ENCODE data around the gene EFCAB14.
"Not testable (repeated sequence)": the region's sequence is repeated elsewhere in the genome, so short reads cannot be mapped to it uniquely, and the experiment has no call there.

Gene EFCAB14

DNA sequence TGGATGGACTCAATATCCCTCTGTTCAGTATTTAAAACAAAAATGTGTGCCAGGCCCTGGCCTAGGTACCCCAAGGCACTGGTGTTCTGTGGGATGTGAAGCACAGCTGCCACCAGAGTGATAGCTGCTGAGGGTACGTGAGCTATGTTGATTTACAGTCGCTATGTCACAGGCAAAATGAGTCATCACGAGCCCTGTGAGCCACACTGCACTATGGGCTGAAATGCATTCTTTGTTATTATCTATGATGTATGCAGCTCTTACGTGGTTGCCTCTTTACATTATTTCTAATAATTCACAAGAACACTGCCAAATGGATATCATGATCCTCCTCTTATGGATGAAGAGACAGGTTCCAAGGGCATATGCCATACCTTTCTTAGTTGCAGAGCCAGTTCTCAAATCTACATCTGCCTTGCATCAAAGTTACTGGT is 45.1 kb downstream of the EFCAB14 start:
- Histone ChIP-seq H3K9ac (ENCODE audit: low read length) (no peak overlapping the region), H3K27ac (ENCODE audit: low read depth, low read length) (no peak overlapping the region), H3K4me1 (ENCODE audit: control insufficient read depth, insufficient read depth, low read length) (no peaks in the 10 kb centered on the region), H3K4me3 (ENCODE audit: low read length) (no peak overlapping the region), H3K27me3 (ENCODE audit: control insufficient read depth, insufficient read depth, low read length) (no peaks in the 10 kb centered on the region), H3K36me3 (ENCODE audit: control insufficient read depth, insufficient read depth, low read length) (peaks cover 2% of the 10 kb centered on the region)

DNA sequence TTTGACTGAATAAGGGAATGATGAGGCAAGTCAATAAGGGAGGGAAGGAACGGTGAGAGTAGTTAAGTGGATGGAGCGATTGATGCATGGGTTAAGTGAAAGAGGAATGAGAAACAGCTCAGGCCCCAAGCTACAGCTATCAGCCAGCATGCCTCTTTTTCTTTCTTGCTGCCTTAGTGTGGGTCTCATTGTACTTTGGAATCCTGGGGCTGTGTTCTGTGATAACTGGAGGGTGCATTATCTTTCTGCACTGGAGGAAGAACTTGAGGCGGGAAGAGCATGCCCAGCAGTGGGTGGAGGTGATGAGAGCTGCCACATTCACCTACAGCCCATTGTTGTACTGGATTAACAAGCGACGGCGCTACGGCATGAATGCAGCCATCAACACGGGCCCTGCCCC is 46.2 kb downstream of the EFCAB14 start:
- Histone ChIP-seq H3K27me3 (ENCODE audit: control insufficient read depth, insufficient read depth, low read length) (no peaks in the 10 kb centered on the region), H3K4me1 (ENCODE audit: control insufficient read depth, insufficient read depth, low read length) (no peaks in the 10 kb centered on the region), H3K9ac (ENCODE audit: low read length) (no peak overlapping the region), H3K36me3 (ENCODE audit: control insufficient read depth, insufficient read depth, low read length) (peaks cover 2% of the 10 kb centered on the region), H3K4me3 (ENCODE audit: low read length) (no peak overlapping the region), H3K27ac (ENCODE audit: low read depth, low read length) (no peak overlapping the region)

DNA sequence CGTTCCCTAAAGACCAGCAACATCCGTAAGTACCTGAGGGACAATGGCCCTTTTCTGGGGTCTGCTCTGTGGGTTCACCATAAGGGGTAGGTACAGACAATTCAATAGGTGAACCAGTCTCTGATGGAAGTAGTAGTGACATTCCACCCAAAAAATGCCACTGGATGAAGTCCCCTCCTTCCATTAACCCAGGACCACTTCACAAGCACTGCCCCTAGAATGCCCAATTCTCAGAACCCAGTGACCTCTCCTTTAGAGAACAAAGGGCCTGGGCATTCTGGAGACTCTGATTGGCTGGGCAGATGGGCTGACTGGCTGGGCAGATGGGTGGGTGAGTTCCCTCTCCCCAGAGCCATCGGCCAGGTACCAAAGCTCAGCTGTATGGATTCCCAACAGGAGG is 47.4 kb downstream of the EFCAB14 start, which contains the start of gene TEX38:
TSS of gene TEX38 (plus strand) at position 301 of the 400 bp plus-strand sequence. CDS start at position 382, 81 bp downstream.
- no peaks in the 10 kb centered on the region for H3K36me3 ChIP-seq (ENCODE audit: control insufficient read depth, insufficient read depth, low read length)
- no peak within 1 kb of the TSS for H3K9ac ChIP-seq (ENCODE audit: low read length)
- no peak within 1 kb of the TSS for H3K4me3 ChIP-seq (ENCODE audit: low read length)
- H3K27me3 ChIP-seq (ENCODE audit: control insufficient read depth, insufficient read depth, low read length): no peaks in the 10 kb centered on the region
- H3K4me1 ChIP-seq (ENCODE audit: control insufficient read depth, insufficient read depth, low read length): peaks cover 9% of the 10 kb centered on the region
- H3K27ac ChIP-seq (ENCODE audit: low read depth, low read length): no peak within 1 kb of the TSS

DNA sequence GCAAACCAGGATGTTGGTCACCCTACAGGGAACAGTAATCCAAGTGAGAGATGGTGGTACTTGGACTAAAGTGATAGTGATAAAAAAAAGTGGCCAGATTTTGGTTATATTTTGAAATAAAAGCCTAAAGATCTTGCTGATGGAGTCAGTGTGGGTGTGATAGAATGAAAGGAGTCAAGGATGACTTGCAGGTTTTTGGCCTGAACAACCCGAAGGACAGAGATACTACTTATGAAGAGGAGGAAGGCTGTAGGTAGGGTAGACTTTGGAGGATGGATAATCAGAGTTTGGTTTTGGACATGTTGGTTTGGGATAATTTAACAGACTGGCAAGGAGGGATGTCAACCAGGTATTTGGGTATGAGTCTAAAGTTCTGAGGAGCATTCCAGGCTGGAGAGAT is 48.8 kb downstream of the EFCAB14 start:
- Histone ChIP-seq H3K4me3 (ENCODE audit: low read length) (no peak overlapping the region), H3K27me3 (ENCODE audit: control insufficient read depth, insufficient read depth, low read length) (no peaks in the 10 kb centered on the region), H3K9ac (ENCODE audit: low read length) (no peak overlapping the region), H3K36me3 (ENCODE audit: control insufficient read depth, insufficient read depth, low read length) (peaks cover 1% of the 10 kb centered on the region), H3K4me1 (ENCODE audit: control insufficient read depth, insufficient read depth, low read length) (peaks cover 15% of the 10 kb centered on the region), H3K27ac (ENCODE audit: low read depth, low read length) (no peak overlapping the region)

DNA sequence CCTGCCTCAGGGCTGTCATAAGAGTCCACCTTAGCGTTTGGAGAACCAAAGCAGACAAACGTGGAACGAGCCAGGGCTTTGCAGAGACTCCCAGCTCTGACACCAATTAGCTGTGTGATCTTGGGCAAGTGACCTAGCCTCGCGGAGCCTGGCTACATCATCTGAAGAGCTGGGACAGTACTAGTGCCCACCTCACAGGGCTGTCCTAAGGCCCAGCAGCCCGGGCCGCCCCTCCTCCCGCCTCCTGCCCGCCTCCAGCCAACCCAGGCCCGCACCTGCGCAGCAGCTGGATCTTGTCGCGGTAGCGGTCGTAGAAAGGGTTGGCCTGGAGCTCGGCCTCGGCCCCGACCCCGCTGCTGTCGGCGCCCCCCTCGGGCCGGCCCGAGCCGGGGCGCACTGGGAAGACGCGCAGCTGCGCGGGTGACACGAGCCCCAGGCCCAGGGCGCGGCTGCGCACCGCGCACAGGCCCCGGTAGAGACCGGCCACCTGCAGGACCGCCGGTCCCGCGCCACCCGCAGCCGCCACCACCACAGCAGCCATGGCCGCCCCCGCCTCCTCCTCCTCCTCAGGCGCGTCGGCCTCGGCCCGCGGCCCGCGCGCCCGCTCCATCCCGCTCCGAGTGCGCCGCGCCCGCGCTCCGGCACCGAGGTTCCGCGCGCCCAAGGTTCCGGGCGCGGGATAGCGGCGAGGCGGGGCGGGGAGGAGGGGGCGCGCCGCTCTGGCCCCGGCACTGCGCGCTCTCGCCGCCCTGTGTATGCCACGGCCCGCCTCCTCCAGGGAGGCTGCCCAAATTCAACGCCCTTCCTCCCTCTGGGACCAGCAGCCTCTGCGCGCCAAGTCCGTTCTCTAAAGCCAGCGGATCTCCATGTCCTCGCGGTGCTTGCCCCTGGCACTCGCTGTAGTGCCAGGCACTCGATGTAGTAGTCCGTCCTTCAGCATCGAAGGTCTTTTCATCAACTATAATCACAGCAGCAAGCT is 50.8 kb downstream of the EFCAB14 start, which contains the start of gene ATPAF1:
TSS of gene ATPAF1 (minus strand) at position 583 of the 979 bp plus-strand sequence. CDS start at position 541, 42 bp downstream.
- H3K27me3 ChIP-seq (ENCODE audit: control insufficient read depth, insufficient read depth, low read length): no peaks in the 10 kb centered on the region
- H3K36me3 ChIP-seq (ENCODE audit: control insufficient read depth, insufficient read depth, low read length): peaks cover 5% of the 10 kb centered on the region
- H3K9ac ChIP-seq (ENCODE audit: low read length): peak within 1 kb of the TSS; percentile 66
- peaks cover 15% of the 10 kb centered on the region for H3K4me1 ChIP-seq (ENCODE audit: control insufficient read depth, insufficient read depth, low read length)
- H3K4me3 ChIP-seq (ENCODE audit: low read length): peak within 1 kb of the TSS; percentile 88
- peak within 1 kb of the TSS; percentile 81 for H3K27ac ChIP-seq (ENCODE audit: low read depth, low read length)

DNA sequence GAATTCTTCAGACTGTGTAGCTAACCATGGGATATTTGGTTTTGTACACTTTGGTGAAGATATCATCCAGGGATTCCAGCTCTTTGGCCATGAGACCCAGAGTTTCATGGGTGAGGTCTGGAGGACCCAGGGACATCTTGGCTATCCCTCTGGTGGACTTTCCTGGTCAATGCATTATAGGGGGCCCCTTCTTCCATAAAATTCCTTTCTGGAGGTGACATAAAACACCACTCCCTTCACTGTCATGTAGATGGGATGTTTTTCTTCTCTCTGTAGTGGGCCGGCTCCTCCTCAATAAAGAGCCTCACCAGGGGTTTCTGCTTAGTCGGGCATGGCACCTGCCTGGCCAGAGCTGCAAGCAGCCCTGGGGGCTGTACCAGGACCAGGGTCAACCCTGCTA is 52.9 kb downstream of the EFCAB14 start:
- H3K27me3 ChIP-seq (ENCODE audit: control insufficient read depth, insufficient read depth, low read length): no peaks in the 10 kb centered on the region
- H3K36me3 ChIP-seq (ENCODE audit: control insufficient read depth, insufficient read depth, low read length): peaks cover 5% of the 10 kb centered on the region
- peaks cover 15% of the 10 kb centered on the region for H3K4me1 ChIP-seq (ENCODE audit: control insufficient read depth, insufficient read depth, low read length)
- no peak overlapping the region for H3K27ac ChIP-seq (ENCODE audit: low read depth, low read length)
- H3K9ac ChIP-seq (ENCODE audit: low read length): no peak overlapping the region
- H3K4me3 ChIP-seq (ENCODE audit: low read length): no peak overlapping the region

DNA sequence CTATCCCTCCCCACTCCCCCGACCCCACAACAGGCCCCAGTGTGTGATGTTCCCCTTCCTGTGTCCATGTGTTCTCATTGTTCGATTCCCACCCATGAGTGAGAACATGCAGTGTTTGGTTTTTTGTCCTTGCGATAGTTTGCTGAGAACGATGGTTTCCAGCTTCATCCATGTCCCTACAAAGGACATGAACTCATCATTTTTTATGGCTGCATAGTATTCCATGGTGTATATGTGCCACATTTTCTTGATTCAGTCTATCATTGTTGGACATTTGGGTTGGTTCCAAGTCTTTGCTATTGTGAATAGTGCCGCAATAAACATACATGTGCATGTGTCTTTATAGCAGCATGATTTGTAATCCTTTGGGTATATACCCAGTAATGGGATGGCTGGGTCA is 56.0 kb downstream of the EFCAB14 start:
- H3K4me1 ChIP-seq (ENCODE audit: control insufficient read depth, insufficient read depth, low read length): peaks cover 15% of the 10 kb centered on the region
- H3K27ac ChIP-seq (ENCODE audit: low read depth, low read length); H3K27me3 ChIP-seq (ENCODE audit: control insufficient read depth, insufficient read depth, low read length); H3K4me3 ChIP-seq (ENCODE audit: low read length); H3K9ac ChIP-seq (ENCODE audit: low read length); H3K36me3 ChIP-seq (ENCODE audit: control insufficient read depth, insufficient read depth, low read length): not testable (repeated sequence)

DNA sequence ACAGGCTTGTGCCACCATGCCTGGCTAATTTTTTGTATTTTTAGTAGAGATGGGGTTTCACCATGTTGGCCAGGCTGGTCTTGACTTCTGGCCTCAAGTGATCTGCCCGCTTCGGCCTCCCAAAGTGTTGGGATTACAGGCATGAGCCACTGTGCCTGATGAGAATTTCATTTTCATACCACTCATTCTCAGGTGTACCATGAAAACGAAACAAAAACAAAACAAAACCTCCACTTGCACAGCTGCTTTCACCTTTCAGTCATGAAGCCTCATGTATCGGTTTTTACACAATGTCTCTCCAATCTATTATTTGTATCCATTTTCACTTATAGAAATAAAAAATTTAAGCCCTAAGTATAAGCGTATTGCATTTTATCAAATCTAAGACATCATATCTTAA is 58.8 kb downstream of the EFCAB14 start:
- H3K36me3 ChIP-seq (ENCODE audit: control insufficient read depth, insufficient read depth, low read length); H3K27ac ChIP-seq (ENCODE audit: low read depth, low read length); H3K27me3 ChIP-seq (ENCODE audit: control insufficient read depth, insufficient read depth, low read length); H3K4me1 ChIP-seq (ENCODE audit: control insufficient read depth, insufficient read depth, low read length); H3K4me3 ChIP-seq (ENCODE audit: low read length); H3K9ac ChIP-seq (ENCODE audit: low read length): not testable (repeated sequence)

DNA sequence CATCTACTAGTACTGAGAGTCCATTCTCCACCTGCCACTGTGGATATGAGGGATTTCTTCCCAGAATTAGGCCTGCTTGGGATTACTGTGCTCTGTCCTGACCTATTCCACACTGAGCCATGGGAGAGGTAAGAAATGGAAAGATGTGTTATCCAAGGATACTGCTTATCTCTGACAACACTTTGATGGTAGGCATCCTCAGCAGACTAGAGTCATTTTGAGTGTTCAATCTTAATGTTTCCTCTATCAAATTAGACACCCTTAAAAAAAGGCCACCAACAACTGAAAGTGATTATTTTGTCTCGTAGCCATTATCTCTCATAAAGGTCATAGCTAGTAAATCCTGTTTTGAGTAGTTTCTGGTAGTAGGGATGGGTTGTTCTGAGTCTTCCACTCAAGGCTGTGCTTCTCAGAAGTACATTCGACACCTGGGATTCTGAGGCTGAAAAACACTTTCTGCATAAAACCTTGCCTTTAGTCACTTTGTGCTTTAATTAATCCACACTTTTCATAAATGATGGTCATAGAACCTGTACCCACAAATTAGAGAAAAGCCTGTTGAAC is 59.5 kb downstream of the EFCAB14 start:
- Histone ChIP-seq H3K4me3 (ENCODE audit: low read length) (no peak overlapping the region), H3K9ac (ENCODE audit: low read length) (no peak overlapping the region), H3K36me3 (ENCODE audit: control insufficient read depth, insufficient read depth, low read length) (peaks cover 4% of the 10 kb centered on the region), H3K27ac (ENCODE audit: low read depth, low read length) (no peak overlapping the region), H3K27me3 (ENCODE audit: control insufficient read depth, insufficient read depth, low read length) (no peaks in the 10 kb centered on the region), H3K4me1 (ENCODE audit: control insufficient read depth, insufficient read depth, low read length) (no peaks in the 10 kb centered on the region)

DNA sequence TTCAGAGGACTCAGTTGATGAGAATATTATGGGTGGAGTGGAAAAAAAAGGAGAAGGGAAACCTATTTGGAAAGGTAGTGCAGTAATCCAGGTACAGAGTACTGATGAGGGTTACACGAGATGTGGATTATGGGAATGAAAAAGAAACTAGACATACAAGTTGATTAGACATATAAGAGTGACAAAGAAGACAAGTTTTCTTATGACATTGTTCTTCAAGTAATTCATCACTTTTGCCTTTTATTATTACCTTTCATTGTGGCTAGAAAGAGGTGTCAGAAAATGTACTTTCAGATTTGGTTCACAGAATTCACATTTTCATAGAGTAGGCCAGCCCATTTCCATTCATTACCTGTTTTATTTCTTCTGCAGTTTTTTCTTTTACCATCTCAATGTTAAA is 61.1 kb downstream of the EFCAB14 start:
- no peak overlapping the region for H3K4me3 ChIP-seq (ENCODE audit: low read length)
- H3K27me3 ChIP-seq (ENCODE audit: control insufficient read depth, insufficient read depth, low read length): no peaks in the 10 kb centered on the region
- H3K36me3 ChIP-seq (ENCODE audit: control insufficient read depth, insufficient read depth, low read length): peaks cover 4% of the 10 kb centered on the region
- H3K27ac ChIP-seq (ENCODE audit: low read depth, low read length): no peak overlapping the region
- H3K9ac ChIP-seq (ENCODE audit: low read length): no peak overlapping the region
- peaks cover 6% of the 10 kb centered on the region for H3K4me1 ChIP-seq (ENCODE audit: control insufficient read depth, insufficient read depth, low read length)

DNA sequence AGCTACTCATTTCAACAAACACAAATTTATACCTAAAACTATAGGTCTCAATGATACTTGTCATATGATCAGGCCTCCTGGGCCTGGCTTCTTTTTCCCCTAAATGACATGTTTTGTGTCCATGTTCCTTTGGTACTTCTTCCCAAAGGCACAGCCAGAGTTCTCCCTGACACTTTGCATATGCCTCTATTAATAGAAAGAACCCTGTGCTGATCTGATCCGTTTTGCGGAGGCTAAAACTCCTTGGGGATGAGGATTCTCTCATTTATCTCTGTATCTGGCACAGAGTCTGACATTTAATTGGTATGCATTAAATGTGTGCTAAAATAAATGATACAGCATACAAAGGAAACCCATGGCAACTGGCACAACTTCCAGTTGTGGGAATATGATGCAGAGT is 62.3 kb downstream of the EFCAB14 start:
- no peak overlapping the region for H3K27ac ChIP-seq (ENCODE audit: low read depth, low read length)
- no peaks in the 10 kb centered on the region for H3K27me3 ChIP-seq (ENCODE audit: control insufficient read depth, insufficient read depth, low read length)
- H3K4me3 ChIP-seq (ENCODE audit: low read length): no peak overlapping the region
- H3K9ac ChIP-seq (ENCODE audit: low read length): no peak overlapping the region
- peaks cover 4% of the 10 kb centered on the region for H3K36me3 ChIP-seq (ENCODE audit: control insufficient read depth, insufficient read depth, low read length)
- peaks cover 10% of the 10 kb centered on the region for H3K4me1 ChIP-seq (ENCODE audit: control insufficient read depth, insufficient read depth, low read length)

DNA sequence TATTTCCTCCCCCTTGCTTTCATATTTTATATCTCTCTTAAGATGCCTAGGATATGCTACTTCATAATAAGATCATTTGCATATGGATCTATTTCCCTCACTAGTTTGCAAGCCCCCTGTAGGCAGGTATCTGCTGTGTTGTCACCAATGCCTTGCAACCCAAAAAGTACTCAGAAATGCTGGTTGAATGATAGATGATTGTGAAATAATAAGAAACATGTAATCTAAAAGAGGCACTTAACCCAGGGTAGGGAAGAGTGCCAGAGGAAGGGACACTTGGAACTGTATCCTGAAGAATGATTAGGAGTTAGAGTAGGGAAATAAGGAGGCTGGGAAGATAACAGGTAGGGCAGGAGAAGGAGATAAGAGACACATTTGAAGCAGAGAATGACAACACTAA is 63.1 kb downstream of the EFCAB14 start:
- Histone ChIP-seq H3K27ac (ENCODE audit: low read depth, low read length) (no peak overlapping the region), H3K36me3 (ENCODE audit: control insufficient read depth, insufficient read depth, low read length) (peaks cover 4% of the 10 kb centered on the region), H3K27me3 (ENCODE audit: control insufficient read depth, insufficient read depth, low read length) (no peaks in the 10 kb centered on the region), H3K9ac (ENCODE audit: low read length) (no peak overlapping the region), H3K4me1 (ENCODE audit: control insufficient read depth, insufficient read depth, low read length) (peaks cover 10% of the 10 kb centered on the region), H3K4me3 (ENCODE audit: low read length) (no peak overlapping the region)

All from rectal smooth muscle tissue (tissue), 1 donor.